IPS DF 4.7 (cell line): ENCODE results near the gene FRK.

Experiments used
- DNase-seq: peaks from one replicate; pipeline ENCODE4 v3.0.0-alpha.2; 2013; ENCODE audit warnings: low spot score; ENCODE audit errors: extremely low read depth

The FRK gene

DNA sequence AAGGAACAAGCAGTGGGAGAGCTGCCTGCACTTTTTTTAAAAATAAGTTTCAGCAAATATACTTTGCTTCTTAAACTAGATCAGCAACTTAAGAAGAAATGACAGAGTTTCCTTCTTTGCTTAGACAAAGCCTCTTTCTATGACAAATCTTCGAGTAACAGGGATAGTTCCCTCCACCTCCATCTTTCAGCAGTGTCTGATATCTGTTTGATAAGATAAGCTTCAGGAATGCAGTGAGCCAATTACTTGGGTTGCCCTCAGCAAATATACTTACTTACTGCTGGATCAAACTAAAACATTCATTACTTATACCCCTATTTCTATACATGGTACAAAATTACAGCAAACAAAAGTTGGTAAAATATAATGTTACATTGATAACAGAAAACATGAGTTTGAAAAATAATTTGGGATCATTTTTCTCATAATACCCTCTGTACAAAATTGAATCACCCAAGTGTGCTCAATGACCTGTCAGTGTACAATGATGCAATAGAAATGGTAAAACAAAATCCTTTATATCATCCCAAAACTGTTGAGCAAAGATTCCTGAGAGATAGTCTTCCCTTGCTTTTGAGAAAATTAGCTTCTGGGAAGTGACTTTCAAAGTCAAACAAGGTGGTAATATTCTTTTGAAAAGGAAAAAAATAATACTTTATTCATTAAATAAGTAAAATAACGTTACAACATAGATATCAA lies 24.5 kb downstream of the FRK start:
- DNase-seq, result no peak

DNA sequence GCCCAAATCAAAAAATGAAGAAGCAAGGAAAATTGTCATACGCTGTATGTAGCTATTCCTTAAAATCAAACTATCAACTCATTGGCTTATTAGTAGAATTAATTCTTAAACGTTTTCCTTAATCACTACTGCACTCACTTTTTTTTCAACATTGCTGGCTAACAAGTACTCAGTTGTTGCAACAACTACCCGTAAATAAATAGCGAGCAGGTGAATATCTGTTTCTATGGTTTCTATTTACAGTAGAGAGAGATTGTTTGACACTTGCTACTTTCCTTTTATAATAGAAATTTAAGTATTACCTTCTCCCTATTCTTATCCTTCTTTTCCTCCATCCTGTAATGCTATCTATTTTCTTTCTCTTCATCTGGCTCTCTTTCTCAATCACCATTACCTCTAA lies 25.1 kb downstream of the FRK start:
- DNase-seq, result no peak

GRCh38 chr6:116034327-116034726 lies 26.4 kb downstream of the FRK start:
- DNase-seq, result no peak

GRCh38 chr6:116033687-116034303 lies 26.9 kb downstream of the FRK start:
- DNase-seq, result no peak

- DNase-seq, result no peak
Measured at GRCh38 chr6:116030770-116031169, 29.9 kb downstream of the FRK start.

GRCh38 chr6:116029535-116029934 lies 31.2 kb downstream of the FRK start:
- DNase-seq, result no peak

DNA sequence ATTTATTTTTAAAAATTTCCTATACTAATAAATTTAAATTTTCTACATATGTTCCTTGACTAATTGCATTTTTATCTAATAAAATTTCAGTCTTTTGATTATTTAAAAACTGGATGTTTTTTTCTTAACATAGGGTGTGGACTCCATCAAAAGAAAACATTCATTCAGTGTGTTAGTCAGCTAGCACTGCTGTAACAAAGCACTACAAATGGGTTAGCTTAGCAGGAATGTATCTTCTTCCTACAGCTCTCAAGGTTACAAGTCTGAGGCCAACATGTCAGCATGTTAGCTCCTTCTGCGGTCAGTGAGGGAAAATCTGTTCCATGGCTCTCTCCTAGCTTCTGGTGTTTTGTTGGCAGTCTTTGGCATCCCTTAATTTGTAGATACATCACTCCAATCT lies 32.5 kb downstream of the FRK start:
- DNase-seq, result no peak

DNA sequence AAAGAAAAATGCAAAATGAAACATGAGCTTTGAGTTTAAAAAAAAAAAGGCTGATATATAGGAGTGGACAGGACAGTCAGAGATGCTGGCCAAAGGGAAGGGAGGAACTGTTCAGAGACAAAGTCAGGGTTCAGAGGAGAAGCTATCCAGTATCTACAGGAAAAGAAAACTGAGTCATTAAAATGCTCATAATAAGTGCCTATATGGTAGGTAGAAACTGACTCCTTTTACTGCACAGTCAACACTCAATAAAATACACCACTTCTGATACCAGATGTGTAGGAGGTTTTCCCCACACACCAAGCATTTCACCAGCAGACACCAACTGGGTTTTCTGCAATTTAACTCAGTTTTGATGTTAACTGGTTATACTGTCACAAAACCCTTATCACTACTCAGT lies 32.9 kb downstream of the FRK start:
- no peak for DNase-seq

- DNase-seq, result no peak
Measured at GRCh38 chr6:116025405-116025804, 35.3 kb downstream of the FRK start.

- no peak for DNase-seq
Measured at GRCh38 chr6:116022841-116023445, 37.7 kb downstream of the FRK start.

DNA sequence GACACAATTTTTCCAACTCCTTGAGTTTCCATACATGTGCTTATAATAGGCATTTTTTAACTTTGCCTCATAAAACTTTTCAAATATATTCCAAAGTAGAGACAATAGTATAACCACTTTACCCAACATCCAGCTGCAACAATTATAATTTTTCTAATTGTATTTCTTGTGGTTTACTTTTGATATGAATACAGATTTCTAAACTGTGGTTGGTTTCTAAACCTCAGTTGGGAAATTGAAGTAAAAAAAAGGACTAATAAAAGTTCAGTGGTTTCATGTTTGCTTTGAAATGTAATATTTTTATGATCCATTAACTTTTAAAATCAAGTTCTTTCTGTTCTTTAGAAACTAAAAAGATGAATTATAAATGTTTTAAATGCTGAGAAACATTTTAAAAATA lies 40.0 kb downstream of the FRK start:
- DNase-seq, result no peak

DNA sequence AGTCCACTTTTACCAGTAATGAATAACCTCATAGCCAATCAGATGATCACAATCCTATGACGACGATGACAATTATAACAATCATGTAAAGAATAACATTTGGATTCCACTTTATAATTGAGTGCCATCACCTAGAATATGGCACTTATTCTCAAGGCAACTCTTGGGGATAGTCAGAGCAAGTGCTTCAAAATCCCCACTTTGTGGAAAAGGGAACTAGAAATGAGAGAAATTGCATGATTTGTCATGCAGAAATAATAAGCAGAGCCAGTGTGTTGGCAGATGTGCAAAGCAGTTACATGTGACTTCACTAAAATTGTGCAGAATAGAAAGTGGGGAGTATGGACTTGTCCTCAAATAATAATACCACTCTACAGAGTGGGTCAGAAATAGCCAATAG lies 41.3 kb downstream of the FRK start:
- DNase-seq, result no peak

DNA sequence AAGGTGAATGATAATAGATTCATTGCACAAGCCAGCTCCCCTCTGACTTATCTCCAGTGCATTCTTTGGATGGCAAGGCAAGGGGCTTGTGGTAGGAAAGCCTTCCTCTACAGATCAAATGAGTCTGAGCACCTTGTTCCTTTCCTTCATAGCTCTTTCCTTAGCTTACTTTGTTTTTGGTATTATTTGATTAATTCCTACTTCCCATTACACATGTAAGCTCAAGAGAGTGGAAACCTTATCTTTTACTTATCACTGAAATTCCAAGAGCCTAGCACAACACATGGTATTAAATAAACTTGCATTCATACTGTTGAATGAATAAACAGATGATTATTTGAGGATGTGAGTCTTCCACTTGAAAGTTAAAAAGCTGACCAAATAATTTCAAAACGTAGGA lies 41.7 kb downstream of the FRK start:
- no peak for DNase-seq

DNA sequence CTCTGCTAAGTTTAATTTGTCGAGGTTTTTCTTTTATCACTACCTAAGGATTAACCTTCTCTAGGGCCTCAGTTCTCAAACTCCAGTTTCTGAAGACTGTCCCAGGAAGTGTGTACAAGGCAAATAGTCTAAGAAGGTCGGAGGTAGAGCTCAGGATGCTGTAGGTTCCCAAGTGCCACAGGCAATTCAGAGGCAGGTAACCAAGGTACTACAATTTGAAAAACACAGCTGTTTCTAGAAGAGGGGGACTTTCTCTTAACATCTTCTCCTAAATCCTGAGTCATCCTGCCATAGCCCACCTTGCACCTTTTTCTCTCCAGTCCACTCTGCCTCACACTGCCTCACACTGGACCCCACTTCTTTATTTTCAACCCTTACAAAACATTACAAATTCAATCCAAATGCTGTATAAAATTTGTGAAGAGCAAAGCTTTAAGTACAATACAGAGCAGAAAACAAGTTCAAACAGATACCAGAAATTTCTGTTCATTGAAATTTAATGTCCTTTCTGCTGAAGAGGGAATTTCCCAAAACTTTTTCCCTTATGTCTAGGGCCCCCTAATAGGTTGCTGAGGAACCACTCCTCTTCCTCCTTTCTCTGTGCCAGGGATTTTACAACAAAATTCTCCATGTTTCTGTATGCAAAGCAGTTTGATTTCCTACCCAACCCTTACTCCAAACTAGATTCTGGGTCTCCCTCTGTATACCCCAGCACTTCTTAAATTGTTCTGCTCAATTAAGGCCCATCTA lies 43.0 kb downstream of the FRK start:
- DNase-seq, result no peak

DNA sequence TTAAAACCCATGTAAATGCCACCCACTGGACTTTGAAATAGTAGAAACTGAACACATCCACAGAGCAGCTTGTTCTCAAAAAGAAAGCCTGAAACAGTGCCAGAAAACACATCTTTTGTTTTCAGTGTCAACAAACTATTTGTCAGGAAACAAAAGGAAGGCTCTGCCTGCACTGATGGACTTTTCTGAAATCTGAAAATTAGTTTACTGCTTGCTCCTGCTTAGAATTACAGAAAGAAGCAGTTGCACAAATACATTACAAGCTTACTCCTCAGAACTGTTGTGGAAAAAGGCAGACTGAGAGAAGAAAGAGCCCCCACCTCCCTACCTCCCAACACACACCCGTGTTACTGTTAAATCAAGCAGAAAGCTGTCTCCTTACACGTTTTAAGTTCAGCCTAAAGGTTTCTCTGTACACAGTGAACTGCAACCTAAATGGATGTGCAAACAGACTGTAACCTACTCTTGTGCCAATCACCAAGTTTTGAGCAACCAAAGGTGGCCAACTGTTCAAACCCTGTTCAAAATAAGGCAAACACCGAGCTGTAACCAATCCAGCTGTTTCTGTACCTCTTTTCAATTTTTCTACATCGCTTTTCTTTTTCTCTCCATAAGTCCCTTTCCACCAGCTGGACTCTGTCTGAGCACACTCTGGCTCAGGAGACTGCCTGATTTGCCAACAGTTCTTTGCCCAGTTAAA lies 43.7 kb downstream of the FRK start:
- DNase-seq, result no peak

DNA sequence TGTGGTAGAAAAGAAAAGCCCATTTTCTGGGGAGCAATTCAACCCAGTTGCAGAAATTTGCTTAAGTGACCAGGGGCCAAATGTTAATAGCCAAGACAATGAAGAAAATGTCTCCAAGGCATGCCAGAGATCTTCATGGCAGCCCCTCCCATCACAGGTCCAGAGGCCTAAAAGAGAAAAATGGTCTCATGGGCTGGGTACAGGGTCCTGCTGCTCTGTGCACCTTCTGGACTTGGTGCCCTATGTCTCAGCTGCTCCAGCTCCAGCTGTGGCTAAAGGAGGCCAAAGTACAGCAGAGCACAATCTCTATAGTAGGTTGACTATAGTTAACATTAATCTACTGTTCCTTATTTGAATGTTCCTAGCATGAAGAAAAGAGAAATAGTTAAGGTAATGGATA lies 44.7 kb downstream of the FRK start:
- DNase-seq, result no peak

DNA sequence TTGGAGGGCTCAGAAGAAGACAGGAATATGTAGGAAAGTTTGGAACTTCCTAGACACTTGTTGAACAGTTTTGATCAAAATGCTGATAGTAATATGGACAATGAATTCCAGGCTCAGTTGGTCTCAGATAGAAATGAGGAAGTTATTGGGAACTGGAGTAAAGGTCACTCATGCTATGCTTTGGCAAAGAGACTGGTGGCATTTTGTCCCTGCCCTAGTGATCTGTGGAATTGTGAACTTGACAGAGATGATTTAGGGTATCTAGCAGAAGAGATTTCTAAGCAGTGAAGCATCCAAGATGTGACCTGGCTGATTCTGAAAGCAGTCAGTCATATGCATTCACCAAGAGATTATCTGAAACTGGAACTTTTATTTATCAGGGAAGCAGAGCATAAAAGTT lies 45.1 kb downstream of the FRK start:
- no peak for DNase-seq

- DNase-seq, result no peak
Measured at GRCh38 chr6:116012951-116013350, 47.7 kb downstream of the FRK start.

GRCh38 chr6:116012471-116012949 lies 48.2 kb downstream of the FRK start:
- no peak for DNase-seq

DNA sequence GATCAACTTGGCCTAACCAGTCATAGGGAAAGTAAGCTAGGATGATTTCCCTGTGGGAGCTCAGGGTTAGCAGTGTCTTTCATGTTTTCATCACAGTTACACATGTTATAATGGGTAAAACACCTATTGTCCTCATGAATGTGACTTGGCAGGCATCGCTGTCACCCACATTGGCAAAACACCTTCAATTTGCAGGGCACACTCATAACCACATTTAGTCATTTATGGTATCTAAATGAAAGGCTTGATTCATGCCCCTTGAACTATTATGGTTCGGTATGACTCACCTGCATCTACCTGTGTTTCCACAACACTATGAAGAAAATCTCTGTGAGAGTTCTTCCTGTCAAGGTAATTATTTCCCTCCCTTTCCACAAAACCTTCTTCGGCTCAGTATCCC lies 49.2 kb downstream of the FRK start:
- DNase-seq, result no peak

GRCh38 chr6:116010790-116011401 lies 49.8 kb downstream of the FRK start:
- DNase-seq, result peak; percentile 11
